ENCODE measurements around the gene ZNF683.

The ZNF683 gene

GRCh38 chr1:26370591-26371382, 1.8 kb downstream of the ZNF683 start:
- Mint-ChIP-seq H3K4me1 (peaks cover 64% of the 10 kb centered on the region), H3K27ac (peak overlapping the region; percentile 45 to 73), H3K27me3 (no peaks in the 10 kb centered on the region), H3K4me3 (peak overlapping the region; percentile 46 to 71), H3K9me3 (peaks cover 0 to 8% of the 10 kb centered on the region in 2 donors)
- ATAC-seq: peak; percentile 57
- no peak for DNase-seq

GRCh38 chr1:26368486-26368885, 4.1 kb downstream of the ZNF683 start:
- H3K4me3 Mint-ChIP-seq: no peak overlapping the region
- no peak overlapping the region for H3K27ac Mint-ChIP-seq
- no peak for ATAC-seq
- peaks cover 14% of the 10 kb centered on the region for H3K27me3 Mint-ChIP-seq
- H3K9me3 Mint-ChIP-seq: peaks cover 0 to 8% of the 10 kb centered on the region in 2 donors
- H3K4me1 Mint-ChIP-seq: peaks cover 58% of the 10 kb centered on the region
- DNase-seq: no peak

- peak overlapping the region in 1 of 2 donors; percentile 38 for H3K27ac Mint-ChIP-seq
- H3K4me1 Mint-ChIP-seq: peaks cover 58% of the 10 kb centered on the region
- DNase-seq (no peak), ATAC-seq (no peak)
- no peak overlapping the region for H3K4me3 Mint-ChIP-seq
- peaks cover 0 to 8% of the 10 kb centered on the region in 2 donors for H3K9me3 Mint-ChIP-seq
- peaks cover 18% of the 10 kb centered on the region for H3K27me3 Mint-ChIP-seq
Measured at GRCh38 chr1:26368006-26368405, 4.5 kb downstream of the ZNF683 start.

- peak overlapping the region in 1 of 2 donors; percentile 79 for H3K27ac Mint-ChIP-seq
Measured at GRCh38 chr1:26367441-26367840, 5.1 kb downstream of the ZNF683 start.

GRCh38 chr1:26364956-26365355, 7.6 kb downstream of the ZNF683 start:
- peaks cover 47% of the 10 kb centered on the region for H3K27me3 Mint-ChIP-seq
- no peak overlapping the region for H3K27ac Mint-ChIP-seq
- peaks cover 54% of the 10 kb centered on the region for H3K4me1 Mint-ChIP-seq

More at GRCh38 chr1:26367441-26367840, 5.1 kb downstream of the ZNF683 start:
- ATAC-seq (no peak), DNase-seq (no peak)
- peaks cover 22% of the 10 kb centered on the region for H3K27me3 Mint-ChIP-seq
- H3K4me1 Mint-ChIP-seq: peaks cover 54% of the 10 kb centered on the region
- H3K9me3 Mint-ChIP-seq: peaks cover 0 to 8% of the 10 kb centered on the region in 2 donors
- no peak overlapping the region for H3K4me3 Mint-ChIP-seq

GRCh38 chr1:26363549-26364448, 8.8 kb downstream of the ZNF683 start:
- H3K27me3 Mint-ChIP-seq: peaks cover 54% of the 10 kb centered on the region
- no peak overlapping the region for H3K4me3 Mint-ChIP-seq
- DNase-seq (peak; percentile 84 to 86), ATAC-seq (peak; percentile 85)
- H3K4me1 Mint-ChIP-seq: peaks cover 60% of the 10 kb centered on the region
- H3K27ac Mint-ChIP-seq: no peak overlapping the region
- H3K9me3 Mint-ChIP-seq: no peaks in the 10 kb centered on the region

More at GRCh38 chr1:26364956-26365355, 7.6 kb downstream of the ZNF683 start:
- DNase-seq (no peak), ATAC-seq (no peak)
- H3K4me3 Mint-ChIP-seq: no peak overlapping the region
- no peaks in the 10 kb centered on the region for H3K9me3 Mint-ChIP-seq

GRCh38 chr1:26362331-26362730, 10.2 kb downstream of the ZNF683 start:
- ATAC-seq (no peak), DNase-seq (no peak)
- Mint-ChIP-seq H3K9me3 (no peaks in the 10 kb centered on the region), H3K4me3 (no peak overlapping the region), H3K4me1 (peaks cover 73% of the 10 kb centered on the region), H3K27me3 (peaks cover 54% of the 10 kb centered on the region), H3K27ac (no peak overlapping the region)

GRCh38 chr1:26361605-26362122, 10.9 kb downstream of the ZNF683 start:
- peak overlapping the region in 1 of 2 donors; percentile 70 for H3K27ac Mint-ChIP-seq
- H3K4me1 Mint-ChIP-seq: peaks cover 73% of the 10 kb centered on the region
- H3K9me3 Mint-ChIP-seq: no peaks in the 10 kb centered on the region
- DNase-seq (no peak), ATAC-seq (no peak)
- H3K4me3 Mint-ChIP-seq: peak overlapping the region in 1 of 2 donors; percentile 92
- peaks cover 54% of the 10 kb centered on the region for H3K27me3 Mint-ChIP-seq

- DNase-seq: no peak
- Mint-ChIP-seq H3K27me3 (peaks cover 55% of the 10 kb centered on the region), H3K4me1 (peaks cover 74% of the 10 kb centered on the region), H3K27ac (peak overlapping the region in 1 of 2 donors; percentile 96), H3K4me3 (peak overlapping the region; percentile 77 to 92), H3K9me3 (no peaks in the 10 kb centered on the region)
- ATAC-seq: no peak
Measured at GRCh38 chr1:26360807-26361604, 11.5 kb downstream of the ZNF683 start.

- ATAC-seq (peak; percentile 8), DNase-seq (peak in 1 of 2 donors; percentile 35)
- H3K4me1 Mint-ChIP-seq: peaks cover 78% of the 10 kb centered on the region
- no peaks in the 10 kb centered on the region for H3K9me3 Mint-ChIP-seq
- H3K27ac Mint-ChIP-seq: peak overlapping the region in 1 of 2 donors; percentile 91
- peak overlapping the region; percentile 77 to 92 for H3K4me3 Mint-ChIP-seq
- H3K27me3 Mint-ChIP-seq: peaks cover 59% of the 10 kb centered on the region
Measured at GRCh38 chr1:26359981-26360806, 12.4 kb downstream of the ZNF683 start.

- Mint-ChIP-seq H3K4me1 (peaks cover 63% of the 10 kb centered on the region), H3K27ac (no peak overlapping the region), H3K27me3 (peaks cover 49% of the 10 kb centered on the region), H3K4me3 (peak overlapping the region; percentile 28 to 92), H3K9me3 (no peaks in the 10 kb centered on the region)
- DNase-seq (peak; percentile 48 to 64), ATAC-seq (peak; percentile 75)
Measured at GRCh38 chr1:26358411-26359384, 13.9 kb downstream of the ZNF683 start.

- Mint-ChIP-seq H3K27me3 (peaks cover 36% of the 10 kb centered on the region), H3K4me1 (peaks cover 52% of the 10 kb centered on the region), H3K9me3 (no peaks in the 10 kb centered on the region), H3K4me3 (no peak overlapping the region), H3K27ac (no peak overlapping the region)
- ATAC-seq: peak; percentile 6
- DNase-seq: no peak
Measured at GRCh38 chr1:26357121-26357602, 15.4 kb downstream of the ZNF683 start.

GRCh38 chr1:26356106-26356505, 16.4 kb downstream of the ZNF683 start:
- ATAC-seq (no peak), DNase-seq (no peak)
- no peaks in the 10 kb centered on the region for H3K9me3 Mint-ChIP-seq
- no peak overlapping the region for H3K4me3 Mint-ChIP-seq
- H3K4me1 Mint-ChIP-seq: peaks cover 41% of the 10 kb centered on the region
- H3K27me3 Mint-ChIP-seq: peaks cover 25% of the 10 kb centered on the region
- no peak overlapping the region for H3K27ac Mint-ChIP-seq
